Stimulated activated CD8-positive, alpha-beta memory T cell treated with anti-CD3 and anti-CD28 coated beads, Interleukin-7, amount 100 ng/mL, for 24 hours (primary cell): Measurements from ENCODE around the gene PRKCB.
"Not testable (repeated sequence)": the region's sequence is repeated elsewhere in the genome, so short reads cannot be mapped to it uniquely, and the experiment has no call there.

Experiments used
- DNase-seq: peaks from one replicate; pipeline ENCODE4 v3.0.0-alpha.2; 2020; ENCODE audit warnings: low read depth

Gene PRKCB

GRCh38 chr16:23902748-23903414 lies 67.1 kb downstream of the PRKCB start:
- no peak for DNase-seq

DNA sequence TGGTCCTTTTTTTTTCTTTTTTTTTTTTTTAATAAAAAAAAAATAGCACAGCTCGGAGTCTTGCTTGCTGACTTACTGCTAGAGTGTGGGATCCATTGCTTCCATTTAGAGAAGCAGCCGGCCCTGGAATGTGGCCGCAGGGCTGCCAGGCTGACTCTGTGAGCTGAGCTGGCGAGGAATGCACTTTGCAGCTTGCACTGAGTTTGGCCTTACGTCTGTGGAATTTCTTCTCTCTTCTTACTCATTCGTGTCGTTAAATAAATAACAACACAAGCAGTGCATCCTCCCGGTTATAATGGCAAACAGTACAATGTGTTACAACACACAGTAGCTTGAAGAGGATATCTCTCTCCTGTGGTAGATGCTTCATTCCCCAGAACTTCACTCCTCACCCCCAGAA lies 69.2 kb downstream of the PRKCB start:
- no peak for DNase-seq

- no peak for DNase-seq
Measured at GRCh38 chr16:23907457-23907902, 71.7 kb downstream of the PRKCB start.

DNA sequence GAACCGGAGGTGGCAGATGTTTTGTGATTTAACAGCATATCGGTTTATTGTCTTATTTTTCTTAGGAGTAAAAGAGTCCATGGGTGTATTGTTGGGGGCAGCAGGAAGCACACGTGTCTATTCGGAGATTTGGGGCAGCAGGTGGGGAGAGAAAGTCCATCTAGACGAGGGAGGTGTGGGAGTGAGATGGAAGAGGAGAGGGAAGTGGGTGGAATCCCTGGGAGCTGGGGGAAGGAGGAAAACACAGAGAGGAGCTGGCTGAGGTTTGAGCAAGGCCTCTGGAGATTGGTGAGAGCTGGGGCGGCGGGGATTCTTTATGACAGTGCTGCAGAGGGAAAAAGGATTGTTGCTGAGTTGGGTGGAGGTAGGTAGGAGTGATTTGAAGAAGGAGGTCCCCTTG lies 72.1 kb downstream of the PRKCB start:
- no peak for DNase-seq

DNA sequence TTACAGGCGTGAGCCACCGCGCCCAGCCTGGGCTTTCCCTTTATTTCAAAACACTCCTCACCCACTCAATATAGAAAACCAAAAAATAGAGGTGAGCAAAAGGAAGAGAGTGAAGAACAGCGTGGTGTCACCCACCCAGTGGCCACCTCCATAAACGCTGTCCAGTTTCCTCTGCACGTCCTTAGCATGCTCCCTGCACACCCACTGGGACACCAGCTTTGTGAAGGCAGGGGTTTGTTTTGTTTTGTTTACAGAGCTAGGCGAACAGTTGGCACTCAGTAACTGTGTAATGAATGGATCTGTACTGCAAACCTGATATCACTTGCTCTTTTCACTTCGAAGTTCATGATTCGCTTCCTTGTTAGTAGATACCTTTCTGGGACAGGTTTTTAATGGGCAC lies 73.0 kb downstream of the PRKCB start:
- DNase-seq = no peak

- DNase-seq = no peak
Measured at GRCh38 chr16:23909792-23910418, 74.1 kb downstream of the PRKCB start.

DNA sequence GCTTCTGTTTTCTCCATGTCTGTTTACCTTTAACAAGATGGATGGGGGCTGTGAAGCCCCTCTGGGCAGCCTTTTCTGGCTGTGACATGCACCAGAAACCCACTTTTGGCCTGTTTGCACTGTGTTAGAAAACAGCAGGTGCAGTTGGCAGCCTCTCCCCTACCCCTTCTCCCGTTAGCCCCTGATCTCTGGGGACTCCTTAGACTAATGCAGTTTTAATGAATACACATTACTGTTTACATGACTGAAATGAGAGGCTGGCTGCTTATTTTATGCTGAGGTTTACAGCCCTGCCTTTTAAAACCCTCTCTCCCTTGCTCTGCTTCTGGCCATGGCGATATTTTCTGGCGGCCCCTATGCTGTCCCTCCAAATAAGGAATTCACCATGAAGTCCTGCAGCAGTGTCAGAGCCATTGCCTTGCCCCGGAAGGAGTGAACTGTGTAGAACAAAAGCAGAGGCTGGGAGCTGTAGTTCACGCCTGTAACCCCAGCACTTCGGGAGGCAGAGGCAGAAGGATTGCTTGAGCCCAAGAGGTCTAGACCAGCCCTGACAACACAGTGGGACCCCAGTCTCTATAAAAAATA lies 79.3 kb downstream of the PRKCB start:
- no peak for DNase-seq

DNA sequence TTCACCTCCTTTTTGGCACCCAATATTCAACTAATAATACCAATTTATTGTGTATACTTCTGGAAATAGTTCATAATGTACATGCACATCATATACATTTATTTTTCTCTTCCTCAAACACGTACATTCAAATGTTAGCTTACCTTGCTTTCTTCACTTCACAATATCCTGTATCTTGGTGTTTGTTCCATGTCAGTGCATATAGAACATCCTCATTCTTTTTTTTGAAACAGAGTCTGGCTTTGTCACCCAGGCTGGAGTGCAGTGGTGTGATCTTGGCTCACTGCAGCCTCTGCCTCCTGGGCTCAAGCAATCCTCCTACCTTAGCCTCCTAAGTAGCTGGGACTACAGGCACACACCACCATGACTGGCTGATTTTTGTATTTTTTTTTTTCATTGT lies 80.8 kb downstream of the PRKCB start:
- not testable (repeated sequence) for DNase-seq

- DNase-seq = no peak
Measured at GRCh38 chr16:23917621-23918020, 81.8 kb downstream of the PRKCB start.

DNA sequence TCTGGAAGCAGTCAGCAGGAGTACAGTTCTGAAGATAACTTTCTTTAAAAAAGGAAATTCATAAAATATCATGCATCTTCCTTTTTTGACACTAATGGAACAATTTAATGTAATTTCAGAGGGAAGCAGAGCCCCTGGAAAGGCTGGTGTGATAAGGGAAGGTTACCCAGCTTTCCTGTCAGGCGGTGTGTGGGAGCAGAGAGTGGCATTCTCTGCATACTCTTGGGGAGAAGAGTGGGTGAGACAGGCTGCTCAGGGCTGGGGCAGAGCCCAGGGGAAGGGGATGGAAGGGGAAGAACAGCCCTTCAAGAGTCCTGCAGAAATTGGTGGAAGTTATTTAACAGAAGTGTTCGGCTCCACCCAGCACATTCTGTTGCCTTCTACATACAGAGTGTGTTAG lies 84.7 kb downstream of the PRKCB start:
- DNase-seq = no peak

- no peak for DNase-seq
Measured at GRCh38 chr16:23920899-23921298, 85.1 kb downstream of the PRKCB start.

- no peak for DNase-seq
Measured at GRCh38 chr16:23922406-23922805, 86.6 kb downstream of the PRKCB start.

DNA sequence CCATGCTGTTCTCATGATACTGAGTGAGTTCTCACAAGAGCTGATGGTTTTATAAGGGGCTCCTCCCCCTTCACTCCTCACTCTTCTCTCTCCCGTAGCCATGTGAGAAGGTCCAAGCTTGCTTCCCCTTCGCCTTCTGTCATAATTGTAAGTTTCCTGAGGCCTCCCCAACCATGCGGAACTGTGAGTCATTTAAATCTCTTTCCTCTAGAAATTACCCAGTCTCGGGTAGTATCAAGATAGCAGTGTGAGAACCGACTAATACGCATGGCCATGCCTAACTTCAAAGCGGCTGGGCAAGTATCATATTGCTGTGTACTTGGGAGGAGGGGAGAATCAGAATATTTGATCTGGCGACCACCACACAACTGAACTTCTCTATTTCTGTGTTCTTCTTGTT lies 88.3 kb downstream of the PRKCB start:
- DNase-seq = no peak

DNA sequence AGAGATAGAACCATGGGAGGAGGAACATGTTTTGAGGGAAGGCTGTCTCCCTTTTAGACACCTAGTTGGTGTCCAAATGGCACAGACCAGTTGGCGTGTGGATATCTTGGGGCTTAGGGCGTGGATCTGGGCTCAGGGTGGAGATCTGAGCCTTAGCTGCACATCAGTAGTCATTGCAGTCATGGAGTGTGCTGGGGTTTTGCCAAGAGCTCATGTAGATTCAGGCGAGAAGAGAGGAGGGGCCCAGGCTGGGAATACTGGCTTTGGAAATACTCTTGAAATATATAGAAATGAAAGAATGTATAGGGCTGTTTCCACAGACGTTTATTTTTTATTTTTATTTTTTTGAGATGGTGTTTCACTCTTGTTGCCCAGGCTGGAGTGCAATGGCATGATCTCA lies 92.0 kb downstream of the PRKCB start:
- no peak for DNase-seq

DNA sequence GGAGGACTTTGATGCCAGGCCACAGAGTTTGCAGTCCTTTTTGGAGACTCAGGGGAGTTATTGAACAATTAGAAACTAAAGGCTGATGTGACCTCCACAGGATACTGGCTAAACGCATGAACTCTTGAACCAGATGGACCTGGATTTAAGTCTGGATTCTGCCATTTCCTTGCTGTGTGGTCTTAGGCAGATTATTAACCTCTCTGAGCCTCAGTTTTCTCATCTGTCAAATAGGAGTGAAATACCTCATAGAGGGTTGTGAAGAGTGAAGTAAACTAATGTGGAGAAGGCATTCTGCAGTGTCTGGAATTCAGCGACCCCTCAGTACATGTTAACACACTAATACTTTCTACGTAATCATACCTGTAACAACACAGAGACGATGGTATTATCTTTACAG lies 93.5 kb downstream of the PRKCB start:
- DNase-seq = no peak

- no peak for DNase-seq
Measured at GRCh38 chr16:23929856-23930255, 94.1 kb downstream of the PRKCB start.

GRCh38 chr16:23930791-23931190 lies 95.0 kb downstream of the PRKCB start:
- DNase-seq = no peak

DNA sequence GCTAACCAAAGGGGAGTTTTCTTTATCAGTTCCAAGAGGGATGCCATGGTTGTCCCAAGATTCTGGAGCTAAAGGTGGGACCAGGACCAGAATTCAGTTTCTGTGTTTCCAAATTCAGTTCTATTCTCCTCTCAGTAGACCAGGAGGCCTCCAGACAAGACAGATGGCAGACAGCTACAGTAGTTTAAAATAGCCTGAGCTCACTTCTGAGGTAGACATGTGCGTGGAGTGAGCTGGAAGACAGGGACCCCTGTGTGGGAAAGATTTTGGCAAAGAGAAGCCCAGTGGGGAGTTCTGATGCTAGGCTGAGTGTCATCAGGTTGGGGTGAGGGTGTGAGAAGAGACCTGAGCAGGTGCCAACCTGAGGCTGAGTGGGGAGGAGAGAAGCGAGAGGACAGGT lies 95.4 kb downstream of the PRKCB start:
- no peak for DNase-seq

DNA sequence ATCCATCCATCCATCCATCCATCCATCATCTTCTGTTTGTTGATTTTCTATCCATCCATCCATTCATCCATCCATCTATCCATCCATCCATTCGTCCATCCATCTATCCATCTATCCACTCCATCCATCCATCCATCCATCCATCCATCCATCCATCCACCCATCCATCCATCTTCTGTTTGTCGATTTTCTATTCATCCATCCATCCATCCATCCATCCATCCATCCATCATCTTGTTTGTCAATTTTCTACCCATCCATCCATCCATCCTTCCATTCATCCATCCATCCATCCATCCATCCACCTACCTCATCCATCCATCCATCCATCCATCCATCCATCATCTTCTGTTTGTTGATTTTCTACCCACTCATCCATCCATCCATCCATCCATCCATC lies 97.9 kb downstream of the PRKCB start:
- not testable (repeated sequence) for DNase-seq

GRCh38 chr16:23934610-23935236 lies 98.9 kb downstream of the PRKCB start:
- DNase-seq = no peak

GRCh38 chr16:23940111-23940510 lies 104.3 kb downstream of the PRKCB start:
- DNase-seq = no peak

DNA sequence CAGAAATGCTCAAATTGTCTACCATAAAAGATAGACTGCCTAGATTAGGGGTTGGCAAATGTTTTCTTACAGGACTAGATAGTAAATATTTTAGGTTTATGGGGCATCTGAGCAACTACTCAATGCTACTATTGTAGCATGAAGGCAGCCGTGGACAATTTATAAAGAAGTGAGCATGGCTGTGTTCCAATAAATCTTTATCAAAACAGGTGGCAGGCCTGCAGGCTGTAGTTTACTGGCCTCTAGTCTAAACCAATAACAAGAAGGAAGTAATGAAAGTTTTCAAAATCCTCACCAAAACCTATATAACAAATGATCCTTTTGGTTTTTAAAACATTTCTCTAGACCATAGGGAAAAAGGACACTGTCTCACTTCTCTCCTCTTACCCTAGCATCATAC lies 105.2 kb downstream of the PRKCB start:
- DNase-seq = no peak

DNA sequence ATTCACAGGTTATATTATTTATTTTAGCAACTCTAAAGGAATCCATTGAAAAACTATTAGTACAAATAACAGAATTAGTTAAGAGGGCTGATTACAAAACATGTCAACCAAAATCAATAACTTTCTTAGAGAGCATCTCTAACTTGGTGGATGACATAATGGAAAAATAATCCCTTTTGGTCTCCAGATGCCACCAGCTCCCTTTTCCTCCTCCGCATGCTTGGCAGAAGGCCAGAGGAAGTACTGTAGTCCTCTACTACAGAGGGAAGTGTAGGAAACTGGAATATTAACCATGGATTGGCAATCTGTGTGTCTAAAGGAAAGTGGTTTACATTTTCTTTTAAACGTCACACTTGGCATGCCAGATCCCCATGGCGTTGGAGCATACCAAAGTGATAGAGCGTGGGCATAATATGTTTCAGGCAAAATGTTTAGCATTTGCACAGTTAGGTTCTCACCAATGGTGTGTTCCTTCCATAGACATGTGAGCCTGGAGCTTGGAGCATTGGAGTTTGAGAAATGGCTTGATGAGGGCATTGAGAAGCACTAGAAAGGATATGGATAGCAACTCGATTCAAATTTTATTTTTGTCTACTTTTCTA lies 106.3 kb downstream of the PRKCB start:
- DNase-seq = no peak
